Naive thymus-derived CD8-positive, alpha-beta T cell (primary cell): ENCODE measurements around the gene ACSS1. TPM values are rescaled to one million over a fixed set of nuclear protein-coding genes. Genes with fewer than 3 reads are reported as not detected.

ENCODE experiments used
- ATAC-seq, 2 donors: fragments of 150-1000 bp; cut with Tn5 transposase in 1 of 2; sonication (Bioruptor Pico), chemical (Tn5 transposase) in 1 of 2; 1 replicate in 1 of 2; 2 replicates in 1 of 2; pipeline ENCODE4 v1.10.0; 2021; ENCODE audit warnings: mild to moderate bottlenecking in 2 of 2, moderate library complexity in 2 of 2
- POLR2A ChIA-PET: fragments of 350-600 bp; sonication (Branson Sonifier 250); formaldehyde crosslinking; loops from one replicate; lab custom pipeline; 2021; ENCODE audit warnings: antibody characterized with exemption; lab: Charles Lee
- DNase-seq, 10 donors: peaks; one replicate each; pipeline versions ENCODE4 v3.0.0 to v3.0.0-alpha.2; 2020 to 2022
- H3K27ac Mint-ChIP-seq, 10 donors: one replicate each; pipeline ENCODE4 v1.8.0; 2020 to 2022; ENCODE audit warnings: mild to moderate bottlenecking in 10 of 10, mixed read lengths in 10 of 10, moderate library complexity in 4 of 10, inconsistent platforms in 1 of 10
- H3K27me3 Mint-ChIP-seq, 5 donors: one replicate each; pipeline ENCODE4 v1.8.0; 2021 to 2022; ENCODE audit warnings: mixed read lengths in 5 of 5
- H3K36me3 Mint-ChIP-seq, 3 donors: one replicate each; pipeline ENCODE4 v1.8.0; 2020 to 2022; ENCODE audit warnings: mixed read lengths in 3 of 3, mild to moderate bottlenecking in 2 of 3, inconsistent platforms in 1 of 3
- H3K4me1 Mint-ChIP-seq, 4 donors: one replicate each; pipeline ENCODE4 v1.8.0; 2021 to 2022; ENCODE audit warnings: mixed read lengths in 4 of 4
- H3K4me3 Mint-ChIP-seq, 10 donors: one replicate each; pipeline ENCODE4 v1.8.0; 2020 to 2022; ENCODE audit warnings: mild to moderate bottlenecking in 10 of 10, mixed read lengths in 10 of 10, moderate library complexity in 6 of 10, inconsistent platforms in 1 of 10
- H3K9me3 Mint-ChIP-seq, 9 donors: one replicate each; pipeline ENCODE4 v1.8.0; 2020 to 2022; ENCODE audit warnings: mixed read lengths in 9 of 9, mild to moderate bottlenecking in 3 of 9, inconsistent platforms in 1 of 9, moderate library complexity in 1 of 9
- polyA plus RNA-seq, 3 donors: library from polyadenylated mRNA; unstranded; fragments of 300-500 nt; fragmentation: Illumina TruSeq; gene quantifications; one replicate each; pipeline ENCODE4 v1.2.3, GENCODE V29; 2021
- total RNA-seq, 8 experiments: library from RNA in 2 of 8; stranded (reverse) in 2 of 8; gene quantifications; one replicate each; pipeline ENCODE4 v1.2.3 and lab custom pipeline; 2021 to 2026

ACSS1 gene
- total and polyA plus RNA-seq, 5 experiments from 2014 or later, result 45.2 to 57.8 (median 48.2) TPM

GRCh38 chr20:25056690-25057233 lies 1.2 kb downstream of the ACSS1 start:
- Mint-ChIP-seq H3K36me3 (peaks cover 0 to 6% (median 0%) of the 10 kb centered on the region in 3 donors), H3K4me1 (peaks cover 29 to 64% (median 60%) of the 10 kb centered on the region in 4 donors), H3K27ac (peak overlapping the region; percentile 86 to 96 (median 92)), H3K27me3 (no peaks in the 10 kb centered on the region), H3K9me3 (no peaks in the 10 kb centered on the region), H3K4me3 (peak overlapping the region; percentile 82 to 93 (median 87))
- ATAC-seq (no peak), DNase-seq (no peak)
- POLR2A ChIA-PET, result interaction anchor here (0.8 to 4.8 kb wide), 16 partner anchors 8 to 1029 kb away, joined by 3 to 83 read pairs (median 8); partner anchors contain the start of genes APMAP, ENTPD6 and PYGB

DNA sequence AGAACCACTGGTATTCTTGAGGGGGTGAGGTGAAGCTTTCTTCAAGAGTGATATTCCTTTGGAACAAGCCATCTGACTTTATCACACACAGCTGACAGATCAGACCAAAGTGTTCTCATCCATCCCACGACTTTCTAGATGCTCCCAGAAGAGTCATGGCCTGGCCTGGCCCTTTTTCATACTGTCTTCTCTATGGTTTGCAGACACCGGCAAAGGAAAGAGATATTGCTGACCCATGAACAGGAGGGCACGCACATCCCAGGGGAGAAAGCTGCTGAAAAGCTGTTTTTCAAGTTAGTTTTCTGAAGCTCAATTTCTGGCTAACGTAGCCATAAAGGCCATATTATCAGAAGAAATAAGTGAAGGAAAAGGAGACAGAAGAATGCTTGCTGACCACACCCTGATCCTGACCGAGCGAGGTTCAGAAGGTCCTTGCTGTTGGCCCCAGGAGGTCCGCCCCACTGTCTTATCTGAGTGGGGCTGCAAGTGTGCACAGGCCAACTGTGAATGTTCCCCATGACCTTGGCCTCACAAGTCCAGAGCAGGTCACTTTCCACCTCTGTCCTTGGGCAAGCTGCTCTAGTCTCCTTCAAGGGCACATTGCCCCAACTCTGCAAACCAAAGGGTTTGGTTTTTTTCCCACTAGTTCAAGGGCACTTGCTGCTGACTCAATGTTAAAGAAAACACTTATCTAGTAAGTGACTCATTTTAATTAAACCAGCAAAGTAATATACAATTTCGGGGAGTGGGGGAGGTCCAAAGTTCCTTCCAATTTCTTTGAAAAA lies 2.0 kb downstream of the ACSS1 start:
- Mint-ChIP-seq H3K4me1 (peaks cover 33 to 72% (median 68%) of the 10 kb centered on the region in 4 donors), H3K27ac (peak overlapping the region; percentile 86 to 96 (median 92)), H3K27me3 (no peaks in the 10 kb centered on the region), H3K36me3 (peaks cover 0 to 8% (median 0%) of the 10 kb centered on the region in 3 donors), H3K4me3 (peak overlapping the region; percentile 82 to 93 (median 87)), H3K9me3 (no peaks in the 10 kb centered on the region)
- no peak for ATAC-seq
- POLR2A ChIA-PET, result interaction anchor here (1.2 to 4.8 kb wide), 4 partner anchors 12 to 192 kb away, joined by 3 to 83 read pairs (median 31); partner anchors contain the start of genes APMAP and PYGB
- peak in 1 of 10 donors; percentile 28 for DNase-seq

DNA sequence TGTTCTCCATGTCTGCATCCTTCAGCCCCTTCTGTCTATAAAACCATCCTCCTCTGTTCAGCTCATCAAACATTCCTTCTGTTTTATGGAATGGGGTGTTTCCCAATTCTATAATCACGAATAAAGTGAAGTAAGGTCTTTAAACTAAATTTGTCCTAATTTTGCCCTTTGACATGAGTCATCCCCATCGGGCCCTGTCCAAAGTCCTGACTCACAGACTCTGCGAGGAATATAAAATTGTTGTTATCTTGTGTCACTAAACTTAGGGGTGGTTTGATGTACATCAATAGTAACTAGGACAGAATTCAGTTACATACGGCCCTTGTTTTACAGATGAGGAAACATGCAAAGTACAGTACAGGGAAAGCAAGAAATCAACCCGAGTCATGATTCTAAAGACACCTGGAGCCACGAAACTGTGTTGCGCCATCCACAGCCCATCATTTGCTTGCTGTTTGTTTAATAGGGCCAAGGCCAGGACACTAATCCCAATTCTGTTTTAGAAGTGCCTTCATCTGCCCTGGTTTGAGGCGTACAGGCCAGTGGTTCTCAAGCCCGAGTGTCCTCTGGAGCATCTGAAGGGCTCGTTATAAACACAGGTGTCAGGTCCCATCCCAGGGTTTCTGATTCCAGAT lies 2.8 kb downstream of the ACSS1 start:
- Mint-ChIP-seq H3K27me3 (no peaks in the 10 kb centered on the region), H3K4me3 (peak overlapping the region; percentile 36 to 93 (median 87)), H3K36me3 (peaks cover 0 to 8% (median 0%) of the 10 kb centered on the region in 3 donors), H3K27ac (peak overlapping the region; percentile 71 to 96 (median 91)), H3K9me3 (no peaks in the 10 kb centered on the region), H3K4me1 (peaks cover 36 to 78% (median 73%) of the 10 kb centered on the region in 4 donors)
- ATAC-seq (no peak), DNase-seq (peak in 1 of 10 donors; percentile 13)
- POLR2A ChIA-PET, result interaction anchor here (4.8 kb wide), 1 partner anchor 61 kb away, joined by 83 read pairs; the partner anchor contains the start of gene APMAP

- H3K9me3 Mint-ChIP-seq, result no peaks in the 10 kb centered on the region
- peak in 1 of 10 donors; percentile 16 for DNase-seq
- no peaks in the 10 kb centered on the region for H3K27me3 Mint-ChIP-seq
- H3K4me3 Mint-ChIP-seq, result peak overlapping the region in 9 of 10 donors; percentile 40 to 93 (median 67)
- H3K36me3 Mint-ChIP-seq, result peaks cover 0 to 11% (median 0%) of the 10 kb centered on the region in 3 donors
- peaks cover 40 to 83% (median 77%) of the 10 kb centered on the region in 4 donors for H3K4me1 Mint-ChIP-seq
- POLR2A ChIA-PET, result interaction anchor here (1.1 to 1.7 kb wide), 2 partner anchors 10 to 18 kb away, joined by 3 to 6 read pairs; no protein-coding TSS in a partner anchor
- ATAC-seq, result no peak
- peak overlapping the region; percentile 71 to 96 (median 90) for H3K27ac Mint-ChIP-seq
These were observed 3.7 kb downstream of the ACSS1 start for GRCh38 chr20:25054096-25054820.

- Mint-ChIP-seq H3K4me3 (peak overlapping the region in 9 of 10 donors; percentile 8 to 87 (median 53)), H3K9me3 (no peaks in the 10 kb centered on the region), H3K36me3 (peaks cover 0 to 11% (median 0%) of the 10 kb centered on the region in 3 donors), H3K4me1 (peaks cover 43 to 80% (median 75%) of the 10 kb centered on the region in 4 donors), H3K27ac (peak overlapping the region; percentile 71 to 93 (median 82)), H3K27me3 (no peaks in the 10 kb centered on the region)
- DNase-seq, result peak in 1 of 10 donors; percentile 13
- no peak for ATAC-seq
- POLR2A ChIA-PET, result interaction anchor here (0.7 to 1.7 kb wide), 3 partner anchors 10 to 224 kb away, joined by 3 to 6 read pairs (median 3); no protein-coding TSS in a partner anchor
These were observed 4.5 kb downstream of the ACSS1 start for GRCh38 chr20:25053255-25054031.

DNA sequence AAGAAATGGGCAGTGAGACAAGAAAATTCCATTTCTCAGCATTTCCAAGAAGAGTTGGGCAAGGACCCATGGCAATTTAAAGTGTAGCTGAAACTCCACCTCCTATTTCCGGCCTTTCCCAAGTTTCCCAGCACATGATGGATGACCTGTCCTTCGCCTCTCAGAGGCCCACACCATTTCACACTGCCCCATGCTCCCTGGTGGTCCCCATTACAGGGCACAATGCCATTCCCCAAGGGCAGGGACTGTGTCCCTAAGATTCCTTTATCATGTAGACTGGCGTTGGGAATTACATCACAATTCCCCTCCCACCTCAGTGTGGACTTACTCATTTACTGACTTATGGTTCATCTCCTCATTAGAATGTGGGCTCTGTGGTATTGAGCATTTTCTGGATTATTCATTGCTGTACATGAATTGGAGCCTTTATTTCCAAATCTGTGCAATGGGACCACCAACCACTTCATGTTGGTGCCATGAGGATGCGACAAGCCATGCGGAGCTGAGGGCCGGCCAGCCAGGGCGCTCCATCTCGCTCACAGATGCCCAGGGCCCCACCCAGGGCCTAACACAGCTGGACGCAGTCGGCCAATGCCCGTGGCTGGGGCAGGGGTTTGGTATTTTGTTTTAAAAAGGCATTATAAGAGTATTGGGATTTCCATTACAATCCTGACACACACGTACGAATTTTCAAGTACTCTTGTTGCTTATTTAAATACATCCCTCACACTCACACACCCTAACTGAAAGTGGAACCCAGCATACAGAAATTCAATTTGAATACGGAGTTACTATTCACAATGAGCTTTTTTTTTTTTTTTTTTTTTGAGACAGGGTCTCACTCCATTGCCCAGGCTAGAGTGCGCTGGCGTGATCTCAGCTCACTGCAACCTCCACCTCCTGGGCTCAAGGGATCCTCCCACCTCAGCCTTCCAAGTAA lies 5.4 kb downstream of the ACSS1 start:
- POLR2A ChIA-PET, result interaction anchor here (0.7 to 1.7 kb wide), 4 partner anchors 11 to 225 kb away, joined by 3 to 6 read pairs (median 3); no protein-coding TSS in a partner anchor
- H3K27ac Mint-ChIP-seq, result peak overlapping the region in 8 of 10 donors; percentile 46 to 93 (median 76)
- ATAC-seq, result no peak
- peak in 1 of 10 donors; percentile 27 for DNase-seq
- no peaks in the 10 kb centered on the region for H3K9me3 Mint-ChIP-seq
- H3K4me1 Mint-ChIP-seq, result peaks cover 43 to 84% (median 77%) of the 10 kb centered on the region in 4 donors
- H3K4me3 Mint-ChIP-seq, result peak overlapping the region in 2 of 10 donors; percentile 64 to 87
- H3K36me3 Mint-ChIP-seq, result peaks cover 0 to 16% (median 0%) of the 10 kb centered on the region in 3 donors
- H3K27me3 Mint-ChIP-seq, result no peaks in the 10 kb centered on the region

- peaks cover 0 to 25% (median 0%) of the 10 kb centered on the region in 3 donors for H3K36me3 Mint-ChIP-seq
- peak overlapping the region in 9 of 10 donors; percentile 29 to 93 (median 62) for H3K27ac Mint-ChIP-seq
- POLR2A ChIA-PET, result interaction anchor here (1.6 kb wide), 1 partner anchor 12 kb away, joined by 3 read pairs; no protein-coding TSS in a partner anchor
These were observed 6.4 kb downstream of the ACSS1 start for GRCh38 chr20:25051386-25052155.

GRCh38 chr20:25050501-25051350 lies 7.2 kb downstream of the ACSS1 start:
- H3K4me3 Mint-ChIP-seq, result peak overlapping the region in 1 of 10 donors; percentile 14
- peak overlapping the region in 9 of 10 donors; percentile 60 to 93 (median 69) for H3K27ac Mint-ChIP-seq
- ATAC-seq (no peak), DNase-seq (peak in 1 of 10 donors; percentile 49)
- POLR2A ChIA-PET, result interaction anchor here (1.6 kb wide), 1 partner anchor 13 kb away, joined by 3 read pairs; no protein-coding TSS in a partner anchor
- H3K4me1 Mint-ChIP-seq, result peaks cover 38 to 79% (median 68%) of the 10 kb centered on the region in 4 donors
- H3K9me3 Mint-ChIP-seq, result no peaks in the 10 kb centered on the region
- H3K27me3 Mint-ChIP-seq, result no peaks in the 10 kb centered on the region
- peaks cover 0 to 32% (median 2%) of the 10 kb centered on the region in 3 donors for H3K36me3 Mint-ChIP-seq

More at GRCh38 chr20:25051386-25052155, 6.4 kb downstream of the ACSS1 start:
- peaks cover 43 to 87% (median 77%) of the 10 kb centered on the region in 4 donors for H3K4me1 Mint-ChIP-seq
- peak overlapping the region in 1 of 10 donors; percentile 13 for H3K4me3 Mint-ChIP-seq
- no peak for ATAC-seq
- H3K27me3 Mint-ChIP-seq, result no peaks in the 10 kb centered on the region
- no peaks in the 10 kb centered on the region for H3K9me3 Mint-ChIP-seq
- DNase-seq, result peak in 1 of 10 donors; percentile 42

- POLR2A ChIA-PET, result no interaction called here
- Mint-ChIP-seq H3K4me3 (no peak overlapping the region), H3K27me3 (no peaks in the 10 kb centered on the region), H3K9me3 (no peaks in the 10 kb centered on the region), H3K27ac (peak overlapping the region in 8 of 10 donors; percentile 11 to 93 (median 67)), H3K4me1 (peaks cover 35 to 72% (median 64%) of the 10 kb centered on the region in 4 donors), H3K36me3 (peaks cover 0 to 35% (median 2%) of the 10 kb centered on the region in 3 donors)
- ATAC-seq (no peak), DNase-seq (peak in 1 of 10 donors; percentile 30)
These were observed 7.9 kb downstream of the ACSS1 start for GRCh38 chr20:25050082-25050481.
